ENCODE data around the gene SCP2D1.
"Not testable (repeated sequence)": the region's sequence is repeated elsewhere in the genome, so short reads cannot be mapped to it uniquely, and the experiment has no call there.

DNA sequence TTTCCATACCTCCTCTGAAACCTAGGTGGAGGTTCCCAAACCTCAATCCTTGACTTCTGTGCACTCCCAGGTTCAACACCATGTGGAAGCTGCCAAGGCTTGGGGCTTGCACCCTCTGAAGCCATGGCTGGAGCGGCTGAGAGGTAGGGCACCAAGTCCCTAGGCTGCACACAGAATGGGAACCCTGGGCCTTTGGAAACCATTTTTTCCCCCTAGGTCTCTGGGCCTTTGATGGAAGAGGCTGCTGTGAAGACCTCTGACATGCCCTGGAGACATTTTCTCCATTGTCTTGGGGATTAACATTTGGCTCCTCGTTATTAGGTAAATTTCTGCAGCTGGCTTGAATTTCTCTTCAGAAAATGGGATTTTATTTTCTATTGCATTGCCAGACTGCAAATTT lies 26.5 kb upstream of the SCP2D1 start:
- TF ChIP-seq, protein P1, sequence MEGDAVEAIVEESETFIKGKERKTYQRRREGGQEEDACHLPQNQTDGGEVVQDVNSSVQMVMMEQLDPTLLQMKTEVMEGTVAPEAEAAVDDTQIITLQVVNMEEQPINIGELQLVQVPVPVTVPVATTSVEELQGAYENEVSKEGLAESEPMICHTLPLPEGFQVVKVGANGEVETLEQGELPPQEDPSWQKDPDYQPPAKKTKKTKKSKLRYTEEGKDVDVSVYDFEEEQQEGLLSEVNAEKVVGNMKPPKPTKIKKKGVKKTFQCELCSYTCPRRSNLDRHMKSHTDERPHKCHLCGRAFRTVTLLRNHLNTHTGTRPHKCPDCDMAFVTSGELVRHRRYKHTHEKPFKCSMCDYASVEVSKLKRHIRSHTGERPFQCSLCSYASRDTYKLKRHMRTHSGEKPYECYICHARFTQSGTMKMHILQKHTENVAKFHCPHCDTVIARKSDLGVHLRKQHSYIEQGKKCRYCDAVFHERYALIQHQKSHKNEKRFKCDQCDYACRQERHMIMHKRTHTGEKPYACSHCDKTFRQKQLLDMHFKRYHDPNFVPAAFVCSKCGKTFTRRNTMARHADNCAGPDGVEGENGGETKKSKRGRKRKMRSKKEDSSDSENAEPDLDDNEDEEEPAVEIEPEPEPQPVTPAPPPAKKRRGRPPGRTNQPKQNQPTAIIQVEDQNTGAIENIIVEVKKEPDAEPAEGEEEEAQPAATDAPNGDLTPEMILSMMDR (IDR thresholded peaks at IDR 0.05): not testable (repeated sequence)
- not testable (repeated sequence) for TF ChIP-seq POLR2A (IDR thresholded peaks at IDR 0.05)
